Non-pigmented ciliary epithelial cell (primary cell): ENCODE measurements around the gene BNC2.

Experiments
- DNase-seq: peaks from one replicate; pipeline ENCODE4 v3.0.0-alpha.2; 2010; ENCODE audit warnings: low read depth

The BNC2 gene

DNA sequence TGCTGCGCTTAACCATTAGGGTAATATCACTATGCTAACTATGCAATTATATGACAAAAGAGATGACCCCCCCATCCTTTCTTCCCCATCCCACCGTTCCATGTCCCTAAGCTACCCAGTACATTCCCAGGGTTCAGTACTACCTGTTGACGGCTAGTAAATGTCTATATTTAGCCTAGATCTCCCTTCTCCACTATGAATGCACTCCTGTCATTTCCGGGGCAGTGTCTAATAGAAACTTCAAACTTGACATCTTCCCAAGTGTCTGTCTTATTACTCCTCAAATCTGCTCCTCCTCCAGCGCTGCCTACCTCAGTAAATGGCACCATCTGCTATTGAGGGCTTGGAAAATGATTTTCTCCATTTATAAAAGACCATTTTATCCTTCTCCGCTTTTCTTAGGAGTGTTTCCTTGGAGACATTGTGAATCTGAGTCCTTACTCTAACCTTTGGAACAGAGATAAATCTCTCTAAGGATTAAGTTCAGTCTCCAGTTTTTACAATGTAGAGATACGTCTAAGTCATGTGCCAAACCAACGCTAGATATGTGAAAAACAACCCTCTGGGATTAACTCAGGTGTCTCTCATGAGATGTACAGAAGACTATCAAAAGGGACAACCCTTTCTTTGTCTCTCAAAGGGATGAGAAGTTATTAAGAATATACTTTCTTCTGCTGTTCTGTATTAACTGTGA lies 114.9 kb downstream of the BNC2 start:
- no peak for DNase-seq

DNA sequence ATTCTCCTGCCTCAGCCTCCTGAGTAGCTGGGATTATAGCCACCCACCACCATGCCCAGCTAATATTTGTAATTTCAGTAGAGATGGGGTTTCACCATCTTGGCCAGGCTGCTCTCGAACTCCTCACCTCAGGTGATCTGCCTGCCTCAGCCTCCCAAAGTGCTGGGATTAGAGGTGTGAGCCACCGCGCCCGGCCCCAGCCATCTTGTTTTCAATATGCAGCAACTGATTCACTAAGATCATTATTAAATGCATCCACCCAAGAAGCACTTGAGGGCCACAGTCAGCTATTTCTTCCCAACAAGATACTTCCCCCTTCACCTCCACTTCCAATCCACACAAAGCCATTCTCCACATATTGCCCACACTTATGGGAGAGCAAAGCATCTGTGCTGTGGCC lies 115.8 kb downstream of the BNC2 start:
- no peak for DNase-seq

DNA sequence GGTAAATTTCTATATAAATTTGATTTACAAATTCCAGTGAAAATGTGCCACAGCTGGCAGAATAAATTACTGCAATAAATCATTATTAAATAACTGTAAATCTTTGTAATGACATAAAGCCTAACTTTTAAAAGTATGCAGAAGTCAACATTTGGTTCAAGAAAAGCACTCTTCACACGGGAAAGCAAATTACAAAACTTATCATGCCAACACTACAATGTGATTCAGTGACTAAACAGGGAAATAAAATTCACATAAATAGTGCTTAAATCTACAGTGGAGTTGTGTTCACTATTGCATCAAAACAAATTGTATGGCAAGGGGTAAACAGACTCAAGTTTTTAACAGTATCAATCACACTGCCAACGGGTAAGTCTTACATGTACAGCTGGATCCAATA lies 117.2 kb downstream of the BNC2 start:
- no peak for DNase-seq

DNA sequence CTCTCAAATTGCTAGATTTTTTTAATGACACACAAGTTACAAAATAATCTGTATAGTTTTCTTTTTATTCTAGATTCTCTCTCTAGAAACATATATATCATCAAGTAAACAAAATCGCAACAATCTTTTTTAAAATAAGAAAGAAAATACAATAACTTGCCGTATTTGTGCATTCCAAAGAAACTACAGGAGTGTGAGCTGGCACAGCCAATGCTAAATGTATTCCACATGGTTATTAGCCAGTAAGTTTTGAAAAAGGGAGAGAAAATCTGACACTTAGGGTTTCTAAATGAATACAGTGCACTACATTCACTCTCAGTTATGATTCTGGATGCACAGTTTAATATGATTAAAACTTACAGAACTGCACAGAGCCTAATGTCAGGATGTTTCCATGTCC lies 117.9 kb downstream of the BNC2 start:
- no peak for DNase-seq

DNA sequence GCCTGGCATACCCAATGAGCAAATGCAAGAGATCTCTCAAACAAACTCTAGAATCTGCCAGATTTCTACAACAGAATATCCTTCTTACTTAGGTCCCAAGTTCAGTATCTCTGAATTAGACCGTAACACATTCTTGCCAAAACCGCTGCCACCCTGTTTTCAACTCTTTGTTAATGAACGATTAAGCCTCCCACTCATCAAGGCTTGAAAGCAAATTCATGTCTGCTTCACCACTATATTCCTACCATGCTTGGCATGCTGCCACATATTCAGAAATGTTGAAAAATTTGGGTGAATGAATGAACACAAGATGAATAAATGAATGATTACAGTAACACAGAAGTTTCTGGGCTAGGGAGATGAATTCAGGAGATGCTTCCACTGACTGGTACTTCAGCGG lies 119.9 kb downstream of the BNC2 start:
- DNase-seq, result no peak

DNA sequence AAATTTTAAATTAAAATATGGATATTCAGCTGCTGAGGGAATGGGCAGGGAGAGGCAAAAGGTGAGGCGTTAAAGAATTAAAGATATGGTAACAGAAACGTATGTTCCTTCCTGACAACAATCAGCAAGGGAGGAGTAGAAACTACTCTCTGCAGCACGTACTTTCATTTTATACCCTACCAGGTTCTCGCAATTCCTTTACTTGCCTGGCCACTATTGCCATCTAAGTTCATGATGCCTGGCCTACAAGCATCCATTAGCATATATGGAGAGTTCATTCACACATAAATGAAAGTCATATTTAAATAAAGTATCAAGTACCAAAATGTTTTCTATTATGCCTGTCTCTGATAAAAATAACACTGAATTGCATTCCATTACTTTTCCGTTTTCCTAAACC lies 125.1 kb downstream of the BNC2 start:
- no peak for DNase-seq

GRCh38 chr9:16744394-16744793 lies 126.1 kb downstream of the BNC2 start:
- DNase-seq, result no peak

GRCh38 chr9:16743375-16743774 lies 127.1 kb downstream of the BNC2 start:
- DNase-seq, result no peak

DNA sequence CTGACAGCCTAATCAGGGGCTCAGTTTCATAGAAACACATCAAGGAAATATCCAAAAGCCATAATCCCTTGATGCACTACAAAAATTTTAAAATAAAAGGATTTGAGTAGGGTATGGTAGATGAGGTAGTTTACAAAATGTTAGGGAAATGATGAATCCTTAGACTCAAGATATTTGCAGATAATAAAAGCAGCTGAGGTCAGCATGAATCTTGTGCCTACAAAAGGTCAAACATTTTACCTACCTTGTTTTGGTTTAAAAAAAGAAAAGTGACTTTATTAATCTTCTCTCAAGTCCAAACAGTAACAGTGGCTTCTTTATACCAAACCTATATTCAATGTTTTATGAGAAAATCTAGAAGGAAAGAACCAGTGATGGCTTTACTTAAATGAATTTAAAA lies 135.5 kb downstream of the BNC2 start:
- DNase-seq, result no peak

DNA sequence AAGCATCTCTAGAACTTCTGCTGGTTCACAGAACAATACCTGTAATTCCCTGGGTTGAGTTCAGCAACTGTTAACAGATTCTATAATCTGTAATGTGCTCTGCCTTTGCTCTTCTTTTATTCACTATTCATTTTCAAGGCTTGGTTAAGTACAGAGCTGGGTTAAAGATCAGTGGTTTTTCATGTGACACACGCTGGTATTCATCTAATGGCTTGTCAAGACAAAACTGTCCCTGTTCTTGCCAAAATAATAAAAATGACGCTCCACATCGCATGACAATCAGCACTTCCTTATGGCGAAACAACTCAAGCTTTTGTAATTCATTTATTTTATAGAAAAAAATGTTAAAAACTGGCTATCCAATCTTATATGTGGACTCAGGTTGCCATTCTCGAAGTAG lies 137.9 kb downstream of the BNC2 start:
- no peak for DNase-seq

DNA sequence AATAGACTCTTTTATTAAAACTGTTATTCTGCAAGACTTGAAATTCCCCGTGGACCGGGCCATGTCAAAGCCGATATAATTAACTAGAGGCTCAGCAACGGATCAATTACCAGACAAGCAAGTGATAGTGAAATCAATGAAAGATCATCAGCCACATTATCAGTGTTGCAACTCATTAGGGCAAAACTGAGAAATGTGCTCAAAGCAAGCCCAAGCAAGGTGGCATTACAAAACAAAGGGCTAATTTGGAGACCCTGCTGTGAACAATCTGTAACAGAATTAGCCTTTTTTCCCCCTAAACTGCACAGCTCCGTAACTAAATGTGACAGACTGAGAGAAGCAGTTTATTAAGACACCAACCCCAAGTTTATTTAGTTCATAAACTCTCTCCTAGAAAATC lies 140.3 kb downstream of the BNC2 start:
- DNase-seq, result no peak

DNA sequence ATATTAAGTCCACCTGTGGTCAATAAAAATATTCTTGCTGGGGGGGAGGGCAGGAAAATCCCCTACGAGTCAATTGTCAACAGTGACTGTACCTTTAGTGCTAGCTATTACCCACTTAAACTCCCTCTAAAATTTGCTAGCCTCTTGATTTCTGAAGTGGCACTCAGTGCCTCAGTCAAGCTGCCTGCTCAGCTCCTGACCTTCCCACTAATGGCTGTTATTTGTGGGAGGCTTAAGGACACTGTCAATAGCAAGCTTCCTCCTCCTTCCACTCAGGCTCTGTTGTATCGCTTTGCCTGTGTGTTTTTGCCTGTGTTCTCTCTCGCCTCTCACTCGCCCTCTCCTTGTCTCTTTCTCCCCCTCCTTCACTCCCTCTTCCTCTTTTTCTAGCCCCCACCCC lies 140.8 kb downstream of the BNC2 start:
- no peak for DNase-seq

DNA sequence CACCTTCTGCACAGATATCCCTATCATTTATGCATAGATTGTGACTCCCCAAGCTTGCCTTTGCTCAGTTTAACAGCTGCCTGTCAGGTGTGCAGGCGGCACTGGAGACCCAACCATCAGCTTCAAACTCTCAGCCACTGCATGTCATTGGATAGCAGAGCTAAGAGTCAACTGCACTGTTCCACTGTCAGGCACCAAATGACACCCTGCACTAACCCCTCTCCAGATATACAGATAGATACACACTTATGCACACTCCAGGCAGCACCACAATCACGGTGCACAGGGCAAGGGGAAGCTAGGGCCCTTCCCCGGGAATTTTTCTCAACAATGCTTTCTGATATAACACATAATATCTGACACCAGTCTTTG lies 142.3 kb downstream of the BNC2 start:
- no peak for DNase-seq

DNA sequence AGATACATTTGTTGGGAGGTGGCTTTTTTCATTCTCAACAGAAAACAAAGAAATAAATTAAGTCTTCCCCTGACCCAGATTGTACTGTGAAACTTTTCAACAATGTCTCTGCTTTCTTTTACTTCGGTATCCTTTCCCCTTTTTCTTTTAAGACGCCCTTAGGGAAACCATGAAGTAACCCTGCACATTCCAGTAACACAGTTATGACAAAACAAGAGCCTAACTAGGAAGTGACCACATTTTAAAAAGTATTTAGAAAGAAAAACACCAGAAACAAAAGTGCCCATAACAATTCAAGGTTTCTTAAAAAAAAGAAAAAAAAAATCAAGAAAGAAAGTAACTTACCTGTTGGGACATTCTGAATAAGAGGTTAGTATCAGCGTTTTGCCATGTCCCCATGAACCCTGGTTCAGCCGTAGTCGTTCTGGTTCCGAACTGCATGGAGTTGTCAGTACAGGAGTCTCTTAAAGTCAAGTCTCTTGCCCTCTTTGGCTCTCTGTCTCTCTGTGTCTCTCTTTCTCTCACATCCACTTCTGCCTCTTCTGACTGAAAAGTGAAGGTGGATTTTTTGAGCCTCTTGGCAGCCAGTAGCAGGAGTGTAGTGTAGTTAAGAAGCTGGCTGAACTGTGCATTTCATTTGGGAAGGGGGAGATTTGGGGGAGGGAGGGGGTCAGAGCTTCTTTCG lies 142.9 kb downstream of the BNC2 start:
- DNase-seq, result no peak

DNA sequence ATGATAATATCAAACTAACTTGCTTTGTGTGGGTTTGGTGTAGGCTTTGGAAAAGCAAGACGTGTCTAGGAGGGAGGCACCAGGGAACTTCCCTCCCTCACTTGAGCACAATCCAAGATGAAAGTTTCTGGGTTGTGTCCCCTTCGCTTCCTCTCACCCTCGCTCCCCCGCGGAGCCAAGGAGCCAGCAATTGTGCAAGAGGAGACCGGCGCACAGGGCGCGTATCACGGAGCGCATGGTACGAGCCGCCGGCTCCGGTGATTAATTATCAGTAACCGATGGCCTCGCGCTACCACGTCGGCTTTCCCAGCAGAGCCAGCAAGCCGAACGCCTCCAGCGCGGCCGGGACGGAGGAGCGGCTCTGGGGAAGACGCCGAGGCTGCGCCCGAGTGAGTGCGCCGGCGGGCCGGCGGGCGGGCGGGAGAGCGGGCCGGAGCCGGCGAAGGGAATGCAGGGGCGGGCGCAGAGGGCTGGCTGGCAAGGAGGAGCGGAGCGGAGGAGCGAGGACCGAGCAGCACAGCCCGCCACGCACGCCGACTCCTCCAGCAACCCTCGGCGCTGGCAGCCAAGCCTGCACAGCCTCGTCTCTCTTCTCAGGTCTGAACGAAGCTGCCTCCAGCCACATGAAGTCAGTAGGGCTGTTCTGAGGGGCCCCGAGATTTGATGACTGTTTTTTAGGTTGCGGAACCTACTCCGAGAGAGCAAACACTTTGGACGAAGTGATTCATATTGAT lies 143.6 kb downstream of the BNC2 start:
- no peak for DNase-seq

DNA sequence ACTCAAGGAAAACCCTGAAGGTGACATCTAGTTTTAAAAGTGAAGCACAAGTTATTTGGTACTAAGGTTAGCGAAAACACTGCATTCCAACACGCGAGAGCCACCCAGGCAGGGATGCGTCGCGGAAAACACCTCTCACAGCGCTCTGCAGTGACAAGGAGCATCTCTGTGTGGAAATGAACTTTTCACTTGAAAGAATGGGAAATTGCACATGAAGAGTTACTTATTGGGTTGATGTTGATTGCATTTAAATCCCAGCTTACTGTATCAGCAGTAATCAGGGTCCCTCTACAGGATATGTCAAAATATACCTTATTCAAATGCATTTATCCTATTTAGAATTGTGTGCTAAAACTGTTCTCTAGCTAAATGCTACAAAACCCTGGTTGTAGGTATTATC lies 144.4 kb downstream of the BNC2 start:
- no peak for DNase-seq

- DNase-seq, result no peak
Measured at GRCh38 chr9:16725066-16725465, 145.4 kb downstream of the BNC2 start.

DNA sequence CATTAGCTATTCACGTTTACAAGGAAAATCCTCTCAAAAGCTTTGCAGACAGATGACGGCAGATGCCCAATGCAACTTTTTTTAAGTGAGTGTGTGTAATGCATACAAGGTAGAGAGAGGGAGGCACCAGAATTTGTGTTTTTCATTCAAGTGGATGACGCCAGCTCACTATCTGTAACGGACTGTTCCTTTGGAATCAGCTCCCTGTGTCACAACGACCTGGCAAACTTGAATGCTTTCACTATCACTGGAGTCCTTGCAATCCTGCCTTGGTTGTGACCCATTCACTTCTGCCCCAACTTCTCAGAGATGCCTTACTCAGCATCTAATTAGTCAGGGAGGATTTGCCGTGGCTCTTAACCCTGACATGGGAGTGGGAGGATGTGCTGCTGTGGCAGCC lies 148.5 kb downstream of the BNC2 start:
- DNase-seq, result no peak

DNA sequence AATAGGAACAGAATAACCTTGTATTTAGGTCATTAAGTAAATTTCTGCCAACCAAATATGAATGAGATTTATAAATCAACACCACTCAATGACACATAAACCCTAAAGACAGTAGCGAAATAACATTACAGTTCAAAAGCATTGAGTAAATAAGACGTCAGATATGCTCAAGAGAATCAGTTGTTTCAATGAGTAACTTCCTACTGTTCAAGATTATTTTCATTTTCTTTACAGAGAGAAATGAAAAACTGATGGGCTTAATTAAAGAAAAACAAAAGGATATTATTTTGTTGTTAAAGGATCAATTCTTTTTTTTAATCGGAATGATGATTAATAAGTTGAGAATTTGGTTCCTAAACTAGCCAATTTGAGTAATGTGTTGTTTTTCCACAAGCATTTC lies 150.1 kb downstream of the BNC2 start:
- no peak for DNase-seq

- DNase-seq, result no peak
Measured at GRCh38 chr9:16719921-16720320, 150.5 kb downstream of the BNC2 start.

GRCh38 chr9:16718952-16719351 lies 151.5 kb downstream of the BNC2 start:
- DNase-seq, result no peak

DNA sequence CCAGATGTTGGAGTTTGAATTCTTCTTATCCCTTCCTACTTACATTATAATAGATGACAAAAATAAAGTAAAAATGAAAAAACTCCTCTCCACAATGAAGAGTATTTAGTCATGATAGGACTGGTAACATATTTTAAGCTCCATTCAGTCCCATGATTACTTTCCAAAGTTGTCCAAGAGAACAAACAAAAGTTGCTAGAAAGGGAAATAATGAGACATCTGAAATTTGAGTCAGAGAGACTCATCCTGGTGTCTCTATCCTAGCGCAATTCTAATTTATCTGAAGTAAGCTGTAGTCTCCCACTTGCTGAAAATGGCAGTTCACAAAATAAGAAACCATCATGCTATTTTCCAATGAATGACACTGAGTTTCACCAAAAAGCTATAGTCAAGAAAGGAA lies 152.2 kb downstream of the BNC2 start:
- DNase-seq, result no peak

- DNase-seq, result no peak
Measured at GRCh38 chr9:16716601-16717000, 153.9 kb downstream of the BNC2 start.

DNA sequence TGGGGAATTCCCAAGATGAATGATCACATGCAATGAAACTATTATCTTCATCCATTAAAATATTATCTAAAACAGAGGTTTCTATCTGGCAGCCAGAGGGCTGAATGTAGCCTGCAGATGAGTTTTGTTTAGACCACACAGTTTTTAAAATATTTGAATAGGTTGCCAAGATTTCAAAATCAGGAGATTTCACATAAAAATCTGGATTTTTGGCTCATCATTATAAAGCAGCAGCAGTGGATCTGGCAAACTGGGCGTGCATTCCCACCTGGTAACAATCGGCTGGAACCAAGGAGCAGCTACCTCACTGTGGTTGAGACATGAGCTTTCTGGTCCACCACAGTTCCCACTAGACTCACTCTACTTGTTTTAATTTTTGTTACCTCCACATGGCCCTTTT lies 155.1 kb downstream of the BNC2 start:
- no peak for DNase-seq
